Epithelial cell of proximal tubule (primary cell): ENCODE data around the gene NUMB. TPM values are rescaled to one million over a fixed set of nuclear protein-coding genes. Genes with fewer than 3 reads are reported as not detected.

Experiments
- DNase-seq: peaks from one replicate; pipeline ENCODE4 v3.0.0-alpha.2; 2011; ENCODE audit warnings: low read depth
- H3K4me3 ChIP-seq: 2 replicates; pipeline ENCODE4 v1.5.1; 2011; ENCODE audit warnings: low read depth, mild to moderate bottlenecking, low read length
- CTCF ChIP-seq: conservative IDR thresholded peaks from 2 replicates; pipeline ENCODE4 v1.5.1; 2012; ENCODE audit warnings: low read depth, mild to moderate bottlenecking, low read length
- total RNA-seq: library from RNA; depleted of rRNA; stranded (reverse); fragments of >200 nt; gene quantifications from 2 replicates; pipeline ENCODE4 v1.2.3, GENCODE V29; 2015

The NUMB gene
- total RNA-seq, 1 donor from 2014 or later = 23.1 TPM

- H3K4me3 ChIP-seq = no peak overlapping the region
- TF ChIP-seq CTCF = no peak
- DNase-seq = no peak
These were observed 194.1 kb downstream of the NUMB start for GRCh38 chr14:73264080-73264884.

- TF ChIP-seq CTCF = no peak
- H3K4me3 ChIP-seq = no peak overlapping the region
- no peak for DNase-seq
These were observed 194.7 kb downstream of the NUMB start for GRCh38 chr14:73263606-73264005.

- no peak overlapping the region for H3K4me3 ChIP-seq
- DNase-seq = no peak
- no peak for TF ChIP-seq CTCF
These were observed 195.7 kb downstream of the NUMB start for GRCh38 chr14:73262427-73263183.

GRCh38 chr14:73261520-73262426 lies 196.6 kb downstream of the NUMB start:
- no peak for DNase-seq
- no peak overlapping the region for H3K4me3 ChIP-seq
- no peak for TF ChIP-seq CTCF

GRCh38 chr14:73261075-73261474 lies 197.3 kb downstream of the NUMB start:
- H3K4me3 ChIP-seq = no peak overlapping the region
- DNase-seq = no peak
- TF ChIP-seq CTCF = no peak

GRCh38 chr14:73260574-73260973 lies 197.8 kb downstream of the NUMB start:
- no peak for DNase-seq
- no peak overlapping the region for H3K4me3 ChIP-seq
- TF ChIP-seq CTCF = no peak
